ENCODE results near the gene CHST8. TPM values are rescaled to one million over a fixed set of nuclear protein-coding genes. Genes with fewer than 3 reads are reported as not detected.

CHST8 gene
- polyA plus RNA-seq, 2 of the 4 experiments (the other 2 are of a cell fraction): not detected

GRCh38 chr19:33812388-33813330 is 190.9 kb downstream of the CHST8 start (continued):
- TF ChIP-seq E2F6 (IDR thresholded peaks at IDR 0.05; ENCODE audit: borderline replicate concordance, low read depth): no peak
- no peak for TF ChIP-seq NR3C1 (IDR thresholded peaks at IDR 0.05)

GRCh38 chr19:33813391-33814101 is 191.8 kb downstream of the CHST8 start:
- no peak overlapping the region for H3K4me2 ChIP-seq
- ChIA-PET POLR2A (interaction anchor here (0.6 to 1.2 kb wide), 2 partner anchors 9 to 293 kb away, joined by 3 to 4 read pairs; no protein-coding TSS in a partner anchor), CTCF (interaction anchor here (0.6 to 7.7 kb wide), 6 partner anchors 16 to 283 kb away, joined by 3 to 66 read pairs (median 10); partner anchors contain the start of gene KCTD15)
- H3K27ac ChIP-seq: no peak overlapping the region
- H3K9me3 ChIP-seq: no peaks in the 10 kb centered on the region
- WGBS (ENCODE audit: missing lambda C conversion rate): 85% methylated on average over 16 of the region's 16 CpGs
- H3K4me3 ChIP-seq: no peak overlapping the region
- TF ChIP-seq POLR2AphosphoS2 (conservative IDR thresholded peaks at IDR 0.05; ENCODE audit: low read length): 0 out of 2 replicates have a peak, but pooled peaks have one; percentile 35
- TF ChIP-seq TP53 (CRISPR knock-in tag; IDR thresholded peaks at IDR 0.05): no peak
- TF ChIP-seq GATA3 (IDR thresholded peaks at IDR 0.05; ENCODE audit: borderline replicate concordance): no peak
- no peak for TF ChIP-seq FOSB (CRISPR knock-in tag; IDR thresholded peaks at IDR 0.05)
- no peak for TF ChIP-seq CBX2 (IDR thresholded peaks at IDR 0.05; ENCODE audit: borderline replicate concordance, low read depth)
- no peak for TF ChIP-seq CEBPB (IDR thresholded peaks at IDR 0.05)
- TF ChIP-seq USF2 (IDR thresholded peaks at IDR 0.05): 0 out of 2 replicates have a peak, but pooled peaks have one; percentile 3
- no peak for TF ChIP-seq SREBF2 (IDR thresholded peaks at IDR 0.05)
- TF ChIP-seq FOSL2 (IDR thresholded peaks at IDR 0.05): no peak
- TF ChIP-seq FOSL2 (CRISPR knock-in tag; IDR thresholded peaks at IDR 0.05): no peak
- no peak for TF ChIP-seq NFE2L2 (conservative IDR thresholded peaks at IDR 0.05; ENCODE audit: low read length)
- TF ChIP-seq ELK1 (IDR thresholded peaks at IDR 0.05; ENCODE audit: low read depth, low read length): no peak
- TF ChIP-seq BHLHE40 (IDR thresholded peaks at IDR 0.05; ENCODE audit: low read depth, low read length): no peak
- H3K4me1 ChIP-seq: peaks cover 25% of the 10 kb centered on the region
- ATAC-seq (no peak; a peak in 1 of 6 replicates), FAIRE-seq (no peak), DNase-seq (ENCODE audit: low read depth in 1 of 2, low spot score in 1 of 2) (no peak)

- DNase-seq (ENCODE audit: low read depth in 1 of 2, low spot score in 1 of 2) (no peak), FAIRE-seq (no peak), ATAC-seq (no peak)
- H3K4me1 ChIP-seq: peaks cover 20% of the 10 kb centered on the region
- no peak overlapping the region for H3K4me3 ChIP-seq
- H3K4me2 ChIP-seq: no peak overlapping the region
- POLR2A ChIA-PET: interaction anchor here (1.2 kb wide), 1 partner anchor 10 kb away, joined by 3 read pairs; no protein-coding TSS in a partner anchor
- H3K9me3 ChIP-seq: no peaks in the 10 kb centered on the region
- H3K27ac ChIP-seq: no peak overlapping the region
- 87% methylated on average over 21 of the region's 21 CpGs for WGBS (ENCODE audit: missing lambda C conversion rate)
- no peak for TF ChIP-seq CBX2 (IDR thresholded peaks at IDR 0.05; ENCODE audit: borderline replicate concordance, low read depth)
- TF ChIP-seq ATOH8 (CRISPR knock-in tag; IDR thresholded peaks at IDR 0.05; ENCODE audit: low read depth): no peak
- TF ChIP-seq SMC3 (IDR thresholded peaks at IDR 0.05): no peak
- TF ChIP-seq HEYL (CRISPR knock-in tag; IDR thresholded peaks at IDR 0.05): no peak
- TF ChIP-seq CHD4 (IDR thresholded peaks at IDR 0.05; ENCODE audit: borderline replicate concordance): no peak
- no peak for TF ChIP-seq HOXA7 (CRISPR knock-in tag; IDR thresholded peaks at IDR 0.05)
- TF ChIP-seq USF2 (IDR thresholded peaks at IDR 0.05): no peak
- no peak for TF ChIP-seq NFE2L2 (conservative IDR thresholded peaks at IDR 0.05; ENCODE audit: low read length)
- no peak for TF ChIP-seq CTCF (IDR thresholded peaks at IDR 0.05)
- CTCF ChIA-PET: interaction anchor here (0.5 to 4.5 kb wide), 6 partner anchors 17 to 348 kb away, joined by 3 to 22 read pairs (median 6); partner anchors contain the start of gene KCTD15
Measured at GRCh38 chr19:33814181-33815165, 192.7 kb downstream of the CHST8 start.
